ENCODE measurements around the gene RRP9.

GRCh38 chr3:51958603-51959521 is 17.2 kb upstream of the RRP9 start:
- TF ChIP-seq POLR2A (IDR thresholded peaks at IDR 0.05; ENCODE audit: low read depth, low read length) = no peak
- TF ChIP-seq PAX5 (IDR thresholded peaks at IDR 0.05; ENCODE audit: insufficient read depth, low read length, severe bottlenecking) = no peak
- TF ChIP-seq POLR2AphosphoS5 (IDR thresholded peaks at IDR 0.05; ENCODE audit: low read depth, low read length) = no peak
- no peak for TF ChIP-seq SPI1 (IDR thresholded peaks at IDR 0.05; ENCODE audit: low read depth, low read length)
